CD4-positive, alpha-beta T cell treated with Interleukin-10 for 1 hour (primary cell): ENCODE data around the gene C1orf198.

Experiments
- DNase-seq: peaks from one replicate; pipeline ENCODE4 v3.0.0-alpha.2; 2020

C1orf198 gene

DNA sequence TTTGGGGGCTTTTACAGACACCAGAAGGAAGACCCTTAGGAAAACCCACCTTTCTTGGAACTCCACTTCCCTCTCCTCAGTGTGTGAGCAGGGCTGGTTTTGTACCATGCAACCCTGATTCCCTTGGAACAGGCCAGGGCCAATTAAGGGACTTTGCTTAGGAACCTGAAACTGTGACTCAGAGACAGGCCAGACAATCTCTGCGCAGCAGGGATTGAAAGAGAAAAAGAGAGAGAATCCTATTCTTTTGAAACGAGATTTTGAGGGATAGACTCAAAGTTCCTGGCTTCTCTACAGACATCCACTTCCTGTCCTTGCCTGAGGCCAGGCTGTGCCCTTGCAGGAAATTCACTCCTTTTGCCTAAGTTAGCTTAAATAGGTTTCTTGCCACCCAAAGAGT lies 23.1 kb upstream of the C1orf198 start:
- DNase-seq = no peak

- DNase-seq = no peak
Measured at GRCh38 chr1:230884646-230885045, 16.3 kb upstream of the C1orf198 start.

- DNase-seq = no peak
Measured at GRCh38 chr1:230883967-230884366, 15.6 kb upstream of the C1orf198 start.

- no peak for DNase-seq
Measured at GRCh38 chr1:230879778-230880177, 11.5 kb upstream of the C1orf198 start.

GRCh38 chr1:230878591-230878990 lies 10.3 kb upstream of the C1orf198 start:
- DNase-seq = no peak

- DNase-seq = no peak
Measured at GRCh38 chr1:230877924-230878590, 9.7 kb upstream of the C1orf198 start.

- no peak for DNase-seq
Measured at GRCh38 chr1:230877146-230877923, 9.0 kb upstream of the C1orf198 start.

- DNase-seq = no peak
Measured at GRCh38 chr1:230876660-230877059, 8.3 kb upstream of the C1orf198 start.

GRCh38 chr1:230875370-230875769 lies 7.0 kb upstream of the C1orf198 start:
- no peak for DNase-seq

- no peak for DNase-seq
Measured at GRCh38 chr1:230870916-230871315, 2.6 kb upstream of the C1orf198 start.

GRCh38 chr1:230869500-230869899 lies 1.2 kb upstream of the C1orf198 start:
- DNase-seq = no peak

GRCh38 chr1:230868736-230869385 lies 540 bp upstream of the C1orf198 start:
- no peak for DNase-seq

DNA sequence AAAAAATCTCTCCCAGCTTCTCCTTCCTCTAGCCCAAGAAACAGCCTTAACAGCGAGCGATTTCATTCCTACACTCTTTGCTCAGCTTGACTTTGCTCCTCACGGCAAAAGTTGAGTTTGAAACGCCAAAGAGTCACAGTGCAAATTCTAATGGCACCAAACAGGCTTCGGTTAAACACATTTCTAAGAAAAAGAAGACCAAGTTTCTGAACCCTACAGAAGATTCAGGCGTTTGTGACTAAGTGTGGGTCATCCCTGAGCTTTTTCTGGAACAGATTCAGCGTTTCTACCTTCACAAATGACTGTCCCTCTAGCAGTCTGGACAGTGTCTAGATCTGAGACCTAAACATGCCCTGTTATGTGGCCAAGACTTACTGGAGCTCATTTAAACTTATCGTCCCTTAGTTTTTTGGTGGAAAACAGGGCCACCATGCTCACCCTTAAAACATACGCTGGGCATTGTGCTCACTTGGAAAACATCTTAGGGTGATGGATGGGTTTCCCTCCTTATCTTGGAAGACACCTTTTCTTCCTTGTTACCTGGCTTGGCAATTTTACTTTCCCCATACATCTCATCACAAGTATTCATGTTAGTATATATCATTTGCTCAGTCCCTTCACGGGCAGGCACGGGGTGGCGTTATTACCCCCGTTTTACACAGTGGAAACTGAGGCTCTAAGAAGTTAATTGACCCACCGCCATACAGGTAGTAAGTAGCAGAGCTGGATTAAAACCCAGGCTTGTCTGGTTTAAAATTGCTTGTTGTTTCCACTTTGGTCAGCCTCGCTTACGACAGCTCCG lies 1.0 kb downstream of the C1orf198 start:
- DNase-seq = no peak

DNA sequence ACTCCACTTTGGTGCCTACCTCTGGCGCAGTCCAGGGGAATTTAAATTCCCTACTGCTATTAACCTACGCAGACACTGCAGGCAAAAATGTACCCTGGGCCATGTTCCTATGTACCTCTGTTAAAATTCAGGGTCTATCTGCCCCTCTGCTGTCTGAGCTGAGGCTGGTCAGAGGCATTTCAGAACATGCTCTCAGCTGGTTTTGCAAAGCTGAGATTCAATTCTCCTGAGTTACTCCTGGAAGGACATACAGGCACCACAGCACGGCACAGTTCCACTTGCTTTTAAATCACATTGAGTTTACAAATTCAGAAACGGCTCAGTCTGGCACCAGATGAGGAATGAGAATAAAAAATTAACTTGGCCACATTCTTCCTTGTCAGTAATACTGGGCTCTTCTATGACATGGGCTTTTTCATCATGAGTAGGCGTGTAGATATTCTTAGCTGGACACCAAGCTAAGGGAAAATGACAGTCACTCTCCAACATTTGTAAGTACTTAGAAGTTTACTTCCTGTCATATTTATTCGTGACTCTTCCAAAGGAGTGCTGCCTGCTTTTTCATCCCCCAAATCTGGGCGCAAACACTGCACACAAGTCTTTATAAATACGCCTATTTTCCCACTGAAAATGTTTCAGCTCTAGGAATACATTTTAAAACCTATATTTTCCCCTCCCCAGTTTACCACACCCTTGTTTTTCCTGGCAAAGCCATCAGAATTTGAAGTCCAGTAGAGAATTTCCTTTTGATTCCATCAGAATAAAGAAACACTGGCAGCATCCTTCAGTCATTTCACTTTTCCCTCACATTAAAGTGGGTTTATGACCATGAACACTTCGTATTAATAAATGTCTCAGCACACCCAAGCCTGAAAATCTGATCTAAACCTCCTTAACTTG lies 1.9 kb downstream of the C1orf198 start:
- DNase-seq = no peak

DNA sequence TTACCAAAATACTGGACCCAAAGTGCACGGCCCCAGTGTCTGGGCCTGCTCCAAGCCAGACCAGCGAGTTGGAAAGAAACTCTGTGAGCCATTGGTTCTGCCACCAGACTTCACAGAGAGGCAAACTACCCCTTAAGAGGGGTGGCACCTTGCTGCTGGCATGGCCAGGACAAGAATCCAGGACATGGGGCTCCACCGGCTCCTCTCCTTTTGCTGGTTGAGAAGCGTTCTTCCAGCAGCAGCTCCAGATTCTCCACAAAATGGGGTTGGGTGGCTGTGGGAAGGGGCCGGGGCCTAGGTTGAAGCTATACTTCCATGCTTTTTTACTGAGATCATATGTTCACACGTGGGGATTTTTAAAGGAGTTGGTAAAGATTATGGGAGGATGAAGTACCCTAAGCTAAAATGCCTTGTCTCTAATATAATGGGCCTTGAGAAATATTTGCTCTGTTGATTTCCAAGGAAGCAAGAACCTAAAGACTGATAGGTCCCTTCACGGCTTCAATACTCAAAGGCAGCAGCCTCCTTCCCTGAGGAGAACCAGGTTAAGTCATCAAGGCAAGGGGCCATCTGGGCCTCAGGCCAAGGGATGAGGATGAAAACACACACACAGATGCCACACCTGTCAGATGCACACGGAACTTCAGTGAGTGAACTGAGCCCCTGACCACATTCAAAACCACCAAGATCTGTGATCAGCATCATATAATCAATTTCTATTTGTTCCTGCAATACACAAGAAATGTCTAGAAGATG lies 3.1 kb downstream of the C1orf198 start:
- no peak for DNase-seq

GRCh38 chr1:230864441-230864840 lies 3.9 kb downstream of the C1orf198 start:
- DNase-seq = no peak

DNA sequence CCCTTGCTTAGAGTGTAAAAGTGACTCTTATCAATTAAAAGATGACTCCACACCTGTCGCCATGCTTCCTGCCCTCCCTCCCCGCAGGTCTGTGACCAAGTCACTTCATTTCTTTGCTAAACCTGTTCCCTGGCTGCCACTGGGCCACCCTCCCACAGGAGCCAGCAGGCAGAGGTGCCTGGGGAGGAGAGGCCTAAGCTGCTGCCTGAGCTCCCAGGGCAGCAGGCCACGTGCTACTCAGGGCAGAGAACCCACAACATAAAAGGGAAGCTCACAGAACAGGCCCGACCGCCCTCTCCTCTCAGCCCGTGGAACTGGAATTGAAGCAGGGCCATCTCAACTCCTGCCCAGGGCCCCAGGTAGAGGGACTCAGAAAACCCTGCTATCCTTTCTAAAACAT lies 4.9 kb downstream of the C1orf198 start:
- no peak for DNase-seq

- DNase-seq = no peak
Measured at GRCh38 chr1:230861970-230862595, 6.2 kb downstream of the C1orf198 start.

- no peak for DNase-seq
Measured at GRCh38 chr1:230861489-230861888, 6.8 kb downstream of the C1orf198 start.

GRCh38 chr1:230860617-230861384 lies 7.5 kb downstream of the C1orf198 start:
- no peak for DNase-seq
